Stimulated activated CD4-positive, alpha-beta T cell treated with anti-CD3 and anti-CD28 coated beads, Interleukin-4, amount 100 ng/mL, for 4 hours (primary cell): ENCODE measurements around the gene UBASH3B.
"Not testable (repeated sequence)": the region's sequence is repeated elsewhere in the genome, so short reads cannot be mapped to it uniquely, and the experiment has no call there.

Source experiments
- DNase-seq, 2 experiments: peaks; one replicate each; pipeline ENCODE4 v3.0.0-alpha.2; 2020

UBASH3B gene

GRCh38 chr11:122822241-122822640 lies 166.7 kb downstream of the UBASH3B start:
- DNase-seq = no peak

DNA sequence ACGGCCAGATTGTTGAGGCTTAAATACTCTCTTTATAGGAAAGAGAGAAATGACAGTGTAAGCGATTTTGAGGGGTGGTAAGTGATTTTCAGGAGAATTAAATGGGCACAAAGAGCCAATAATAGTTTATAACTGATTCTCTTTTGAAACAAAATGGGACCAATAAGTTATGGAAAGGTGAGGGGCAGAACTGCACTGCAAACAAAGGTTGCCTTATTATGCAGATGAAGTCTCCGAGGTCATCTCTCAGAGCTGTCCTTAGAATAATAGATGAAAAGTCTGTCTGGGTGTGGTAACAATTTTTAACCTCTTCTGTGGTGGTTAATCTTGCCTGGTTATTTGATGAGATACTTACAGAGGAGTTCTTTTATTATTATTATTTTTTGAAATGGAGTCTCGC lies 168.0 kb downstream of the UBASH3B start:
- no peak for DNase-seq

- DNase-seq = not testable (repeated sequence)
These were observed 173.8 kb downstream of the UBASH3B start for GRCh38 chr11:122829371-122829770.

DNA sequence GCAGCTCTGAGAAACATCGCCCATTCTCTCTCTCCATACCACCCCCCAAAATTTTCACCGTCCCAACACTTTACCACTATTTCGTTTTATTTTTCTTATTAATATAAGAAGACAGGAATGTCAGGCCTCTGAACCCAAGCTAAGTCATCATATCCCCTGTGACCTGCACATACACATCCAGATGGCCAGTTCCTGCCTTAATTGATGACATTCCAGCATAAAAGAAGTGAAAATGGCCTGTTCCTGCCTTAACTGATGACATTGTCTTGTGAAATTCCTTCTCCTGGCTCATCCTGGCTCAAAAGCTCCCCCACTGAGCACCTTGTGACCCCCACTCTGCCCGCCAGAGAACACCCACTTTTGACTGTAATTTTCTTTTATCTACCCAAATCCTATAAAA lies 176.8 kb downstream of the UBASH3B start:
- not testable (repeated sequence) for DNase-seq

- no peak for DNase-seq
These were observed 177.4 kb downstream of the UBASH3B start for GRCh38 chr11:122832721-122833470.

DNA sequence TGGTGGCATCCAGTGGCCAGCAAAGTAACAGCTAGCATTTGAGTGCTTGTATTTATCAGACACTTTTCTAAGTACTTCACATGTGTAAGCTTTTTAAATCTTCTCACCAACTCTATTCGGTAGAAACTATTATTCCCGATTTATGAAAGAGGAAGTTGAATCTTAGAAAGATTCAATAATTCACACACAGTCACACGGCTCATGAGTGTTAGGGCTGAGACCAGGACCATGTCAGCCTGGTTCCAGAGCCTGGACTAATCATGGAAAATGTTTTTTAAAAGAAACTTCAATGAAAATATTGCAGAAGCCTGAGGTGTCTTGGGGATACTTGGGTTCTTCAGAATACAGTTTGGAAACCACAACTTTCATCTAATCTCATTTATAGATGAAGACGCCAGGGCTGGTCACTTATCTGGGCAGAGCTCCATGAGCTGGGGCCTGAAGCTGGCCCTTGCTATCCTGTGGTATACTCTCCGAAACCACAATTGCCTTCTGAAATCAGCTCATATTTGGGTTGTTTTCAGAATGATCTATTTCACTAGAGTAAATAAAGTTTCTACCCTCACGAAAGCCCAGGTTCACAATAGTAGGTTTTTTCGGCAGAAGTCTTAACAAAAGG lies 178.4 kb downstream of the UBASH3B start:
- DNase-seq = no peak

- no peak for DNase-seq
These were observed 181.4 kb downstream of the UBASH3B start for GRCh38 chr11:122836916-122837315.

GRCh38 chr11:122837528-122838346 lies 182.2 kb downstream of the UBASH3B start:
- no peak for DNase-seq

- peak in 1 of 2 experiments; percentile 15 for DNase-seq
These were observed 188.0 kb downstream of the UBASH3B start for GRCh38 chr11:122843281-122844141.

- no peak for DNase-seq
These were observed 191.9 kb downstream of the UBASH3B start for GRCh38 chr11:122847466-122847865.

- DNase-seq = no peak
These were observed 192.7 kb downstream of the UBASH3B start for GRCh38 chr11:122848186-122848585.

- DNase-seq = peak in 1 of 2 experiments; percentile 15
These were observed 194.6 kb downstream of the UBASH3B start for GRCh38 chr11:122850076-122850631.

DNA sequence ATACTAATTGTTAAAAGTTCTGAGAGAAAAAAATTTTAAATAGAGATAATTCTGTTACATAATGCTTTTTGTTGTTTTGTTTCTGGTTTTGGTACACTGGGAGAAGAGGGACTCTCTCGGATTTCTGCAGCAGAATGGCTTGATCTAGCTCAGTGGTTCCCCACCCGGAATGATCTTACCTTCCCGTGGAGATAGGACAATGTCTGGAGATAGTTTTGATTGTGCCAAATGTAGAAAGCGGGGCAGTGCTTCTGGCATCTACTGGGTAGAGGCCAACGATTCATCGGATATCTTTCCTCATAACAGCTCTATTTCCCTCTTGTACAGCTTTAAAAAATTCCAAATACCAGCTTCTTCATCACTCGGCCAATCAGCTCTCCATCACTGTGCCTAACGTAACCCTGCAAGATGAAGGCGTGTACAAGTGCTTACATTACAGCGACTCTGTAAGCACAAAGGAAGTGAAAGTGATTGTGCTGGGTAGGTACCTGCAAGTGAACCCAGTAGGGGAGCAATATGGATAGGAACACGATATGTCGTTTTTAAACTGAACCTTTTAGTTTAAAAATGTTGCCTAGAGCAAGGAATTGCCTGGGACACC lies 195.9 kb downstream of the UBASH3B start:
- peak in 1 of 2 experiments; percentile 12 for DNase-seq

- peak in 1 of 2 experiments; percentile 51 for DNase-seq
These were observed 196.7 kb downstream of the UBASH3B start for GRCh38 chr11:122852074-122852795.

DNA sequence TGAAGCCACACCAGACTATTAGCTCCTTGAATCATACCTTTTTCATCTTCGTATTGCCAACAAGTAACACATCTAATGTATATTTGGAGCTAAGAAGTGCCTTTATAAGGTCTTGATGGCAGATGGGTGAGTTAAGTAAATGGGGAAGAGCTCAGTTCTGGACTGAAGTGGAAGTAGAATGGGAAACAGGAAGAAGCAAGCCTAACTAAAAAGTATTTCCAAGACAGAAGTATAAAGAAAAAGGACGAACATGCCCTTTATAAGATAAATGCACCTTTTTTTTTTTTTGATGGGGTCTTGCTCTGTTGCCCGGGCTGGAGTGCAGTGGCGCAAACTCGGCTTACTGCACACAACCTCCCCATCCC lies 197.3 kb downstream of the UBASH3B start:
- no peak for DNase-seq

- no peak for DNase-seq
These were observed 197.7 kb downstream of the UBASH3B start for GRCh38 chr11:122853261-122853660.

- DNase-seq = no peak
These were observed 198.5 kb downstream of the UBASH3B start for GRCh38 chr11:122853971-122854446.

- DNase-seq = no peak
These were observed 206.1 kb downstream of the UBASH3B start for GRCh38 chr11:122861631-122862030.

DNA sequence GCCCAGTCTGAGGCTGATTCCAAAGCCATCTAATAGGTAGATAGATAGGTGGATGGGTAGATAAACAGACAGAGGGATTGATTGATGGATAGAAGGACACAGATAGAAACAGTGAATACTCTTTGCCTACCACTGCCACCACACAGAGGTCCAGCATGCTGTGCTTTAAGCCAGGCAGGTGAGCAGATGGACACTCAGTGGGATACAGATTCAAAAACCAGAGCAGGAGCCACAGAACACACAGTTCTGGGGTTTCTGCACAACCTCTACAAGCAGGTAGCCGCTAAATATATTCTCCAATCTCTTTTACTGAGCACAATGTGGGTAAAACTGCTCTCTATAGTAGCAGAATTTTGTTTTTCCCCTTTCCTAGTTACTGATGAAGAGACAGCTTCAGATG lies 206.6 kb downstream of the UBASH3B start:
- DNase-seq = no peak

DNA sequence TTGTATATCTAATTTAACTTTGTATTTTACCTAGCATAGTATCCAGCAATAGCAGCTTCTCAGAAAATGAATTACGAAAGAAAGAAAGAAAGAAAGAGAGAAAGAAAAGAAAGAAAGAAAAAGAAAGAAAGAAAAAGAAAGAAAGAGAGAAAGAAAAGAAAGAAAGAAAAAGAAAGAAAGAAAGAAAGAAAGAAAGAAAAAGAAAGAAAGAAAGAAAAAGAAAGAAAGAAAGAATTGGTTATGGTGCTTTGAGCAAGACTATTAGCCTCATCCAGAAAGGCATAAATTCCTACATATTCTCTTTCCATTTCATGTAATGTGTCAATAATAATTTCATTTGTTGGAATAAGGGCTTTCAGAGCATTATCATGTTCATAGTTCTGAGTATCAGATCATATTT lies 207.6 kb downstream of the UBASH3B start:
- not testable (repeated sequence) for DNase-seq
